WTC11 (cell line): Measurements from ENCODE around the gene PTGES3L. TPM values are rescaled to one million over a fixed set of nuclear protein-coding genes. Genes with fewer than 3 reads are reported as not detected.
A peak's percentile ranks its signal among the peaks of the same experiment; 100 is the strongest.
"Not testable (repeated sequence)": the region's sequence is repeated elsewhere in the genome, so short reads cannot be mapped to it uniquely, and the experiment has no call there.

Experiments used
- ATAC-seq: fragments of 200-7000 bp; cut with Tn5 transposase; 2 replicates; pipeline ENCODE4 v1.10.0; 2021; ENCODE audit warnings: mild to moderate bottlenecking, moderate library complexity
- CTCF ChIA-PET: fragments of 300-600 bp; sonication (Branson Sonifier 250); formaldehyde crosslinking; loops from one replicate; lab custom pipeline; 2021; ENCODE audit warnings: antibody characterized with exemption; lab: Charles Lee
- POLR2A ChIA-PET: fragments of 350-600 bp; sonication (Branson Sonifier 250); formaldehyde crosslinking; loops from one replicate; lab custom pipeline; 2021; ENCODE audit warnings: antibody characterized with exemption; lab: Charles Lee
- DNase-seq: peaks from one replicate; pipeline ENCODE4 v3.0.0; 2021; ENCODE audit warnings: low spot score
- H3K27ac Mint-ChIP-seq: 2 replicates; pipeline ENCODE4 v1.8.0; 2021; ENCODE audit warnings: mixed read lengths
- H3K27me3 Mint-ChIP-seq: 2 replicates; pipeline ENCODE4 v1.8.0; 2021; ENCODE audit warnings: low read depth, mild to moderate bottlenecking, moderate library complexity, mixed read lengths
- H3K36me3 Mint-ChIP-seq: 2 replicates; pipeline ENCODE4 v1.8.0; 2021; ENCODE audit warnings: mixed read lengths
- H3K4me1 Mint-ChIP-seq: 2 replicates; pipeline ENCODE4 v1.8.0; 2022; ENCODE audit warnings: mixed read lengths
- H3K4me3 Mint-ChIP-seq: 2 replicates; pipeline ENCODE4 v1.8.0; 2021; ENCODE audit warnings: mild to moderate bottlenecking, moderate library complexity, mixed read lengths
- H3K9me3 Mint-ChIP-seq: 2 replicates; pipeline ENCODE4 v1.8.0; 2021; ENCODE audit warnings: mixed read lengths
- ATF6 ChIP-seq: sonication (generic); formaldehyde crosslinking; IDR thresholded peaks from 2 replicates; pipeline ENCODE4 v1.8.1; 2023; ENCODE audit warnings: mild to moderate bottlenecking, missing genetic modification reagents
- CBFB ChIP-seq: sonication (generic); formaldehyde crosslinking; IDR thresholded peaks from 2 replicates; pipeline ENCODE4 v1.8.1; 2022; ENCODE audit warnings: mild to moderate bottlenecking, low read depth, missing genetic modification reagents
- CDX4 ChIP-seq: fragments of 250-450 bp; sonication (Bioruptor Pico); IDR thresholded peaks from 2 replicates; pipeline ENCODE4 v1.9.0; 2021; ENCODE audit warnings: moderate library complexity, mild to moderate bottlenecking, inconsistent platforms, borderline replicate concordance
- ELF4 ChIP-seq: sonication (generic); formaldehyde crosslinking; IDR thresholded peaks from 2 replicates; pipeline ENCODE4 v1.8.1; 2022; ENCODE audit warnings: low read depth, mild to moderate bottlenecking, moderate library complexity, missing genetic modification reagents
- ETV6 ChIP-seq: sonication (generic); formaldehyde crosslinking; IDR thresholded peaks from 2 replicates; pipeline ENCODE4 v1.8.1; 2022; ENCODE audit warnings: mild to moderate bottlenecking, missing genetic modification reagents
- FOXP4 ChIP-seq: sonication (generic); formaldehyde crosslinking; IDR thresholded peaks from 2 replicates; pipeline ENCODE4 v1.8.0; 2022; ENCODE audit warnings: mild to moderate bottlenecking, missing genetic modification reagents
- GABPB1 ChIP-seq: sonication (generic); formaldehyde crosslinking; IDR thresholded peaks from 2 replicates; pipeline ENCODE4 v1.8.1; 2023; ENCODE audit warnings: mild to moderate bottlenecking, missing genetic modification reagents
- GRHL2 ChIP-seq: fragments of 250-450 bp; sonication (Bioruptor Pico); IDR thresholded peaks from 2 replicates; pipeline ENCODE4 v1.8.0; 2022; ENCODE audit warnings: mild to moderate bottlenecking, moderate library complexity; ENCODE audit not compliant: insufficient replicate concordance, severe bottlenecking
- IRF1 ChIP-seq: sonication (generic); formaldehyde crosslinking; IDR thresholded peaks from 2 replicates; pipeline ENCODE4 v1.8.0; 2023; ENCODE audit warnings: missing genetic modification reagents
- IRF2 ChIP-seq: sonication (generic); formaldehyde crosslinking; IDR thresholded peaks from 2 replicates; pipeline ENCODE4 v1.8.0; 2022; ENCODE audit warnings: low read depth, missing genetic modification reagents, borderline replicate concordance
- JAZF1 ChIP-seq: fragments of 250-450 bp; sonication (Bioruptor Pico); IDR thresholded peaks from 2 replicates; pipeline ENCODE4 v1.9.0; 2021; ENCODE audit warnings: moderate library complexity, mild to moderate bottlenecking, inconsistent platforms
- MLX ChIP-seq: sonication (generic); formaldehyde crosslinking; IDR thresholded peaks from 2 replicates; pipeline ENCODE4 v1.8.1; 2023; ENCODE audit warnings: mild to moderate bottlenecking, missing genetic modification reagents, moderate library complexity
- MYBL2 ChIP-seq: sonication (generic); formaldehyde crosslinking; IDR thresholded peaks from 2 replicates; pipeline ENCODE4 v1.8.1; 2023; ENCODE audit warnings: mild to moderate bottlenecking, moderate library complexity, missing genetic modification reagents
- NFE2L1 ChIP-seq: sonication (generic); formaldehyde crosslinking; IDR thresholded peaks from 2 replicates; pipeline ENCODE4 v1.8.1; 2023; ENCODE audit warnings: missing genetic modification reagents
- OVOL2 ChIP-seq: fragments of 250-450 bp; sonication (Bioruptor Pico); IDR thresholded peaks from 2 replicates; pipeline ENCODE4 v1.9.0; 2021; ENCODE audit warnings: mild to moderate bottlenecking, borderline replicate concordance
- PRDM15 ChIP-seq: sonication (generic); formaldehyde crosslinking; IDR thresholded peaks from 2 replicates; pipeline ENCODE4 v1.8.0; 2022; ENCODE audit warnings: missing genetic modification reagents
- PRRX2 ChIP-seq: fragments of 250-450 bp; sonication (Bioruptor Pico); IDR thresholded peaks from 2 replicates; pipeline ENCODE4 v1.8.0; 2021; ENCODE audit warnings: mild to moderate bottlenecking
- STAT6 ChIP-seq: sonication (generic); formaldehyde crosslinking; conservative IDR thresholded peaks from 2 replicates; pipeline ENCODE4 v1.8.1; 2023; ENCODE audit warnings: mild to moderate bottlenecking, low read depth, missing genetic modification reagents, moderate library complexity
- ZNF317 ChIP-seq: sonication (generic); formaldehyde crosslinking; IDR thresholded peaks from 2 replicates; pipeline ENCODE4 v1.8.1; 2023; ENCODE audit warnings: low read depth, mild to moderate bottlenecking, moderate library complexity, missing genetic modification reagents, borderline replicate concordance
- total RNA-seq: library from RNA; stranded (reverse); gene quantifications from 3 replicates; pipeline ENCODE4 v1.2.3, GENCODE V29; 2021

Gene PTGES3L
- total RNA-seq, 1 experiment from 2014 or later: 2.1 TPM

GRCh38 chr17:42924891-42925290, 55.0 kb downstream of the PTGES3L start:
- peak; percentile 33; the same call in 1 of the 2 replicates for ATAC-seq
- POLR2A ChIA-PET: no interaction called here

GRCh38 chr17:42923472-42923871, 56.4 kb downstream of the PTGES3L start:
- H3K27me3 Mint-ChIP-seq: not testable (repeated sequence)

More at GRCh38 chr17:42924891-42925290, 55.0 kb downstream of the PTGES3L start:
- peak; percentile 23 for DNase-seq
- H3K27me3 Mint-ChIP-seq: no peaks in the 10 kb centered on the region
- H3K4me3 Mint-ChIP-seq: no peak overlapping the region
- H3K4me1 Mint-ChIP-seq: peaks cover 24% of the 10 kb centered on the region
- no peaks in the 10 kb centered on the region for H3K9me3 Mint-ChIP-seq
- CTCF ChIA-PET: interaction anchor here (0.6 to 1.4 kb wide), 3 partner anchors 13 to 161 kb away, joined by 3 to 4 read pairs (median 4); no protein-coding TSS in a partner anchor
- TF ChIP-seq FOXP4 (CRISPR knock-in tag) (no peak), OVOL2 (no peak), GABPB1 (CRISPR knock-in tag) (no peak), STAT6 (CRISPR knock-in tag) (no peak), CDX4 (CRISPR knock-in tag) (no peak), MLX (CRISPR knock-in tag) (no peak), ZNF317 (no peak), IRF2 (CRISPR knock-in tag) (no peak), IRF1 (no peak), NFE2L1 (CRISPR knock-in tag) (no peak), ETV6 (no peak)
- H3K36me3 Mint-ChIP-seq: no peaks in the 10 kb centered on the region
- peak overlapping the region; percentile 82 for H3K27ac Mint-ChIP-seq

GRCh38 chr17:42922294-42922693, 57.6 kb downstream of the PTGES3L start:
- ChIA-PET POLR2A (no interaction called here), CTCF (interaction anchor here (2.1 kb wide), 1 partner anchor 75 kb away, joined by 7 read pairs; the partner anchor contains the start of gene RPL27)
- DNase-seq (no peak), ATAC-seq (no peak)
- no peak overlapping the region for H3K4me3 Mint-ChIP-seq
- no peaks in the 10 kb centered on the region for H3K36me3 Mint-ChIP-seq
- H3K27me3 Mint-ChIP-seq: no peaks in the 10 kb centered on the region
- H3K27ac Mint-ChIP-seq: peak overlapping the region; percentile 39; the same call in 1 of the 2 replicates
- no peaks in the 10 kb centered on the region for H3K9me3 Mint-ChIP-seq
- H3K4me1 Mint-ChIP-seq: peaks cover 22% of the 10 kb centered on the region
- no peak for TF ChIP-seq ATF6
- no peak for TF ChIP-seq CBFB (CRISPR knock-in tag)
- TF ChIP-seq GRHL2: no peak
- no peak for TF ChIP-seq JAZF1 (CRISPR knock-in tag)
- TF ChIP-seq MYBL2 (CRISPR knock-in tag): no peak
- no peak for TF ChIP-seq PRDM15 (CRISPR knock-in tag)
- no peak for TF ChIP-seq ELF4
- TF ChIP-seq PRRX2: no peak

More at GRCh38 chr17:42923472-42923871, 56.4 kb downstream of the PTGES3L start:
- H3K9me3 Mint-ChIP-seq, ATAC-seq, POLR2A ChIA-PET, H3K36me3 Mint-ChIP-seq, DNase-seq, H3K4me3 Mint-ChIP-seq, H3K27ac Mint-ChIP-seq: not testable (repeated sequence)
- peaks cover 19% of the 10 kb centered on the region for H3K4me1 Mint-ChIP-seq
- CTCF ChIA-PET: interaction anchor here (0.7 kb wide), 1 partner anchor 305 kb away, joined by 4 read pairs; no protein-coding TSS in a partner anchor
